GM21367 (cell line): ENCODE data around the gene KPNB1.

Source experiments
- ATAC-seq: cut with Tn5 transposase; IDR thresholded peaks from one replicate; pipeline ENCODE4 v1.9.1; 2021; ENCODE audit not compliant: unreplicated experiment

KPNB1 gene

DNA sequence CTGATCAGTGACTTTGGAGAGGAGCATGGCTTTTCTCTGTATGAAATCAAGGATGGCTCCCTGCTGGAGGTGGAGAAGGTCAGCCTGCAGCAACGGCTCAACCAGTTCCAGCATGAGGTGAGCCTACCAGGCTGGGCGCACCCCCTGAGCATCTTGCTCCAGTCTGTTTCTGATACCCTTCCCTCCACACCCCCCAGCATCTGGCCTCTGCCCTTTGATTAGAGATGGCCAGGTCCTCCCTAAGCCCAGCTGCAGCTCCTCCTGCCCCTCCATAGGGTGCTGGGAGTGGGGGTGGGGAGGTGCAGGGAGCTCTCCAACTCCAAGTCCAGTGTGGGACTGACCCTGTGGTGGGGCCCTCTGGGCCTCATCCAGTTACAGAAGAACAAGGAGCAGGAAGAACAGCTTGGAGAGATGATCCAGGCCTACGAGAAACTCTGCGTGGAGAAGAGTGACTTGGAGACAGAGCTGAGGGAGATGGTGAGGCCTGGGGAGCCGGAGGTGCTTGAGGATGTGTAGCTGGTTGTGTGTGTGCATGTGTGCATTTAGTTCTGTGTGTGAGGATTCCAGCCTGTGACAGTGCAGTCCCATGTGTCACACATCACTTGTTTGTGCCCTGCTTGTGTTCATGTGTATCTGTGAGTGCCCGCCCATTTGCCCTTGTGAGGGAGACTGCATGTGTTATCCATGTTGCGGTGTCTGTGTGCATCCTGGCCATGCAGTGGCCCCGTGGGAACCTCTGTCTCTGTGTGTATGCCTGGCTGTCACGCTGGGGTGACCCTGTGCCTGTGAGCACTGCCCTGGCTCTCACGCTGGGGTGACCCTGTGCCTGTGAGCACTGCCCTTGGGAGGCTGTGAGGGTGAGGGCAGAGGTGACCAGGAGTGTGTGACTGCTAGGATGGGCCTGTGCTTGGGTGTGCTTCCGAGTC, 47.3 kb downstream of the KPNB1 start:
- ATAC-seq = no peak

DNA sequence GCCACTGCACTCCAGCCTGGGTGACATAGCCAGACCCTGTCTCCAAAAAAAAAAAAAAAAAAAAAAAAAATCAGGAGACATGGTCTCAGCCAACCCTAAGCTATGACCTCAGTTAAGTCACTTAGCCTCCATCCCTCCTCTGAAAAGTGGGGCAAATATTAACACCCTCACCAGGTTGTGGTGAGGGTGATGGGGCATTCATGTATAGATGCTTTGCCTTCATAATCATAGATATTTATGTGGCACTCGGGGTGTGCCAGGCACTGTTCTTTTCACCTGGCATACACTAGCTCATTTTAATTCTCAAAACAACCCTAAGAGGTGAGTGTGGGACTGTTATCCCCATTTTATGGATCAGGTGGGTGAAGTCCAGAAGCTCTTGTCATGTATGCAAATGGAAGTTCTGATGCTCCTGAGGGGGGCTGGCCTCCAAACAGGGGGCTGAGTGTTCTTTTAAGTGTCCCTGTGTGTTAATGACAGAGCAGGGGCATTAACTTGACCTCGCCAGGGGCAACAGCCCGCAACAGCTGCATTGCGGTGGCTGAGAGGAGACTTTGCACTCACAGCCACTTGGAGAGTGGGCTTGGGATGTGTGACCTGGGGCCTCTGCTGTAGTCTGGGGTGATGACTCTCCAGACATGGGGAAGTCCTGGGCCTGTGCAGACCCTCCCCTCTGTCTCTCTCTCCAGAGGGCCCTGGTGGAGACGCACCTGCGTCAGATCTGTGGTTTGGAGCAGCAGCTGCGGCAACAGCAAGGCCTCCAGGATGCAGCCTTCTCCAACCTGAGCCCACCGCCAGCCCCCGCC, 48.4 kb downstream of the KPNB1 start:
- no peak for ATAC-seq

DNA sequence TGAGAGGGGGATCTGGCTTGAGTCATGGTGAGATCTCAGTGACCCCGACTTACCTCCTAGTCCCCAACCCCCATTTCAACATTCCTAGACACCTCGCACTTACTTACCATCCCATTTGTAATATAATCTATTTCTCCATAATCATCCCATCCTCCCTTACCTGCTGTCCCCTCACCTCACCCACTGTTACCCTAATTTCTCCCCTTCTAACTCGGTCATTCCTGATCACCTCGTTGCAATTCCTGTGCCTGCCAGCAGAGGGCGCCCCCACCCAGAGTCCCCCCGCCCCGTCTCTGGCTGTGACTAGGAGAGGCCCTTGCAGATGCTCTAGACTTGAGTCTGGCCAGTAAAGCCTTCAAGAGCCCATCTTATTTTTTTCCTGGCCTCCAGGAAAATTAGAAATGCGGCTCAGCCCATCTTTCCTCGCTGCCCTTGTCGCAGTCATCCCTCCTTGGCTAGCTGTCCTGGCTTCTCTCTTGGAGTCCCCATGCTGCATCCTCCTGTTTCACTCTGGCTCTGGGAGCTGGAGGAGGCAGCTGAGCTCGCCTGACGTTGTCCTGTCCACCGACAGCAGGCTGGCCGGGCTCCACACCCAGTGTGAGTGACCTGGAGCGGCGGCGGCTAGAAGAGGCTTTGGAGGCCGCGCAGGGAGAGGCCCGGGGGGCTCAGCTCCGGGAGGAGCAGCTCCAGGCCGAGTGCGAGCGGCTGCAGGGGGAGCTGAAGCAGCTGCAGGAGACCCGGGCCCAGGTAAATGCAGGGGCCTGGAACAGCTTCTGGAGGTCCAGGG, 49.2 kb downstream of the KPNB1 start:
- no peak for ATAC-seq

GRCh38 chr17:47699536-47699840, 49.8 kb downstream of the KPNB1 start:
- no peak for ATAC-seq

GRCh38 chr17:47700471-47701449, 51.0 kb downstream of the KPNB1 start:
- ATAC-seq = no peak

GRCh38 chr17:47701608-47702007, 51.9 kb downstream of the KPNB1 start:
- no peak for ATAC-seq

GRCh38 chr17:47702391-47702995, 52.8 kb downstream of the KPNB1 start:
- ATAC-seq = no peak

DNA sequence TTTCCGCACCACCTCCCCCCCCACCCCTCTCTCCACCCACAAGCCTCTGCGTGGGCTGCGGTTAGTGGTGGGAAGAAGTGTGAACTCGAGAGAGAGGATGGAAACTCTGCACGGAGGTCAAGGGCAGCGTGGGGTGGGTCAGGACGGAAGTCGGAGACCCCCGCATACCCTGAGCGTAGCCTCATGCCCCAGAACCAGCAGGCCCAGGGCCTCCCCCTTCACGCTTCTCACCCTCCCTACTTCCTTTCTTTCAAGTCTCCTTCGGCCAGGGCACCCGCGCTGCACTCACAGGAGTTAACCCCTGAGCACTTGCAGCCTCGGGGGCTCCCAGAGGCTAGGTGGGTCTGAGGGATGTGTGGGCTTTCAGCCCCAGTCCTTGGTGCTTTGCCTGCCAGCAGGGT, 53.5 kb downstream of the KPNB1 start:
- no peak for ATAC-seq

DNA sequence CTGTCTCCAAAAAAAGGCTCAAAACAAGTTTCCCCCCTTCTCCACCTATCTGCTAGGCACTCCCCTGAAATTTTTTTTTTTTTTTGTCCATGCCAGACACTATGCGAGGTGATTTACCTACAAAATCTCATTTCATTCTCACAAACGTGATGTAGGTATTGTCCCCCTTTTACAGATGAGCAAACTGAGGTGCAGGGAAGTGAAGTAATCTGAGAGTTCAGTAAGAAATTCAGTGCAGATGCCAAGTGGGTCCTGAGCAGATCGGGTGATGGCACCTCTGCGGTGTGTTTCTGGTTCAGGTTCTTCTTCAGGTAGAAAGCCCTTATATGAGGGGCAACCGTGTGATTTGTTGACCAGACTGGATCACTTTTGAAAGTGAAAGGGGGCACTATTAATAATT, 54.0 kb downstream of the KPNB1 start:
- no peak for ATAC-seq

DNA sequence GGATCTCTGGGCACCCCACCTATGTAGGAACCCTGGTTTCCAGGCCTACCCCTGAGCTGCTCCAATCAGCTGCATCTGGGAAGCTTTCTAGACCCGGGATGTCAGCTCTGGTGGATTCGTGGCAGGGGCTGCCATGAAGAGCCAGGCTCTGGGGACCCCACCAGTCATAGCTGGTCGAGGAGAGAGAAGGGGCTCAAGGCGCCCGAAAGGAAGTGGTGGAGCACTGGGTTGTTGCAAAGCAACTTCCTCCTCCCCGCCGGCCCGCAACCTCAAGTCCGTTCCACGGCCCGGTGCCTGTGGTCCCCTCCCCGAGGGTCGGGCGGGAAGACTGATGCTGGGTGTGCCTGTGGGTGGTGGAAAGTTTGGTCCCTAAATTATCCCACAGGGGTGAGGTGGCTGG, 54.4 kb downstream of the KPNB1 start:
- ATAC-seq = no peak

DNA sequence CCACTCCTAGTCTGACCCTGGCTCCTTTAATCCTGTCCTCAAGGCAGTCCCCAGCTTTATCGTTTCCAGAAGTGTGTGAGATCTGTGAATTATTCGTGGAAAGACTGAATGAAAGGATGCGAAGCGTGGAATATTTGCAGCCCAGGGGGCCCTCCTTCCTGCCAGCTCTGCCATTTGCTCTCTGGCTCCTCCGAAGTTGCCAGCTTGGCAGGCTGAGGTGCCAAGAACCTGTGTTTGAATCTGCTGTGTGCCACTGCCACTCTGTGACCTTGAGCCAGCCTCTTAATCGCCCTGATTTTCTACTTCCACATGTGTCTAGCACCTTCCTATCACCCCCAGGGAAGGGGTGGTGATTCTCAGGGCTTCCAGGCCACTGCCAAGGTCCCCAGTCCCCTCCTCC, 55.0 kb downstream of the KPNB1 start:
- ATAC-seq = no peak

- no peak for ATAC-seq
These were observed 56.1 kb downstream of the KPNB1 start for GRCh38 chr17:47705536-47706530.

- ATAC-seq = no peak
These were observed 57.5 kb downstream of the KPNB1 start for GRCh38 chr17:47707056-47707804.

GRCh38 chr17:47707884-47708283, 58.2 kb downstream of the KPNB1 start:
- ATAC-seq = no peak

GRCh38 chr17:47708312-47708863, 58.7 kb downstream of the KPNB1 start:
- no peak for ATAC-seq

DNA sequence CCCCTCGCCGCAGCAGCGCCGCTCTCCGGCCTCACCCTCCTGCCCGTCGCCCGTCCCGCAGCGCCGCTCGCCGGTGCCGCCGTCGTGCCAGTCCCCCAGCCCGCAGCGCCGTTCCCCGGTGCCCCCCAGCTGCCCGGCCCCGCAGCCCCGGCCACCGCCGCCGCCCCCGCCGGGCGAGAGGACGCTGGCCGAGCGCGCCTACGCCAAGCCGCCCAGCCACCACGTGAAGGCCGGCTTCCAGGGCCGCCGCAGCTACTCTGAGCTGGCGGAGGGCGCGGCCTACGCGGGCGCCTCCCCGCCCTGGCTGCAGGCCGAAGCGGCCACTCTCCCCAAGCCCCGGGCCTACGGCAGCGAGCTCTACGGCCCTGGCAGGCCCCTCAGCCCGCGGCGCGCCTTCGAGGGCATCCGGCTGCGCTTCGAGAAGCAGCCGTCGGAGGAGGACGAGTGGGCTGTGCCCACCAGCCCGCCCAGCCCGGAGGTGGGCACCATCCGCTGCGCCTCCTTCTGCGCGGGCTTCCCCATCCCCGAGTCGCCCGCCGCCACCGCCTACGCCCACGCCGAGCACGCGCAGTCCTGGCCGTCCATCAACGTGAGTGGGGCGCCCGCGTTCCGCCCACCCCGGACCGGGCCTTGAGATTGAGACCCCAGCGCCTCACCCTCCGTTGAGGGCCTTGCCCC, 59.3 kb downstream of the KPNB1 start:
- ATAC-seq = no peak

DNA sequence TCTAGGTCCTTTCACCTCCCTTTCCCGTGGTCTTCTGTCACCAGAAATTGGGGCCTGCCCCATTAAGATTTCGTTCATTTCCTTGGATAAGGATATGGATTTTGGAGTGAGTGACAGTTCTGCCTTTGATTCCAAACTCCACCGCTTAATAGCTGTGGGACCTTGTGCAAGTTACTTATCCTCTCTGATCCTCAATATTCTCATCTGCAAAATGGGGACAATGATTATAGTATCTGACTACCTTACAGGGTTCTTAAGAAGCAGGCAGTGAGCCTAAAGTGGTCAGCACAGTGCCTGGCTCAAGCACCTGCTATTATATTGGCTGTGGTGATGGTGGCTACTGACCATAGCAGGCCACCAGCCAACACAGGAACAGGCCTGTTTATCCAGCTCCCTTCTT, 59.9 kb downstream of the KPNB1 start:
- no peak for ATAC-seq
